H1 (cell line): Measurements from ENCODE around the gene FAT2. TPM values are rescaled to one million over a fixed set of nuclear protein-coding genes. Genes with fewer than 3 reads are reported as not detected.

Experiments used
- CTCF ChIA-PET: fragments of 300-600 bp; sonication (Branson Sonifier 250); formaldehyde crosslinking; loops from one replicate; lab custom pipeline; 2021; ENCODE audit not compliant: partially characterized antibody; lab: Charles Lee
- POLR2A ChIA-PET: fragments of 300-600 bp; sonication (Branson Sonifier 250); formaldehyde crosslinking; loops from one replicate; lab custom pipeline; 2021; ENCODE audit warnings: inconsistent platforms; ENCODE audit not compliant: partially characterized antibody; lab: Charles Lee
- DNase-seq, 2 experiments: peaks; one replicate each; pipeline versions ENCODE4 v3.0.0 to v3.0.0-alpha.2; 2010 to 2022; ENCODE audit warnings: low spot score in 2 of 2, low read depth in 1 of 2, mixed read lengths in 1 of 2
- FAIRE-seq: peaks from 2 replicates; lab custom pipeline; 2011; peaks lifted over from hg19 to GRCh38; lab: Jason Lieb, UNC
- H2AFZ ChIP-seq: 2 replicates; pipeline ENCODE4 v1.8.1; 2012; ENCODE audit warnings: low read length, inconsistent platforms
- H2AK5ac ChIP-seq: 2 replicates; pipeline ENCODE4 v1.6.1; 2013; ENCODE audit warnings: low read depth, low read length
- H2BK120ac ChIP-seq: replicated peaks from 2 replicates; pipeline ENCODE3; 2013; ENCODE audit warnings: low read depth, low read length, inconsistent platforms
- H2BK12ac ChIP-seq: 2 replicates; pipeline ENCODE4 v1.6.1; 2013; ENCODE audit warnings: low read depth, low read length
- H2BK15ac ChIP-seq: 2 replicates; pipeline ENCODE4 v1.6.1; 2013; ENCODE audit warnings: low read length
- H2BK20ac ChIP-seq: 2 replicates; pipeline ENCODE4 v1.6.1; 2013; ENCODE audit warnings: low read length
- H2BK5ac ChIP-seq: 2 replicates; pipeline ENCODE4 v1.6.1; 2013; ENCODE audit warnings: low read depth, low read length
- H3K14ac ChIP-seq: 2 replicates; pipeline ENCODE4 v1.6.1; 2013; ENCODE audit warnings: inconsistent platforms; ENCODE audit not compliant: insufficient read length
- H3K18ac ChIP-seq: 2 replicates; pipeline ENCODE4 v1.6.1; 2013; ENCODE audit warnings: low read length; ENCODE audit errors: extremely low read depth
- H3K23ac ChIP-seq: 2 replicates; pipeline ENCODE4 v1.6.1; 2013; ENCODE audit warnings: inconsistent platforms; ENCODE audit not compliant: insufficient read length
- H3K23me2 ChIP-seq: 2 replicates; pipeline ENCODE4 v1.6.1; 2013; ENCODE audit warnings: low read depth, low read length
- H3K27ac ChIP-seq: 2 replicates; pipeline ENCODE4 v1.6.1; 2011; ENCODE audit warnings: low read depth, low read length, inconsistent platforms
- H3K27me3 ChIP-seq, 4 experiments: replicated peaks in 1 of 4; 1 replicate in 1 of 4; 2 replicates in 3 of 4; pipeline versions ENCODE4 v1.6.1 to v1.8.1; 2011 to 2013; ENCODE audit warnings: low read length in 3 of 4, mild to moderate bottlenecking in 3 of 4, inconsistent platforms in 2 of 4, mixed read lengths in 2 of 4, moderate library complexity in 1 of 4; ENCODE audit not compliant: control insufficient read depth in 3 of 4, insufficient read depth in 3 of 4; ENCODE audit errors: extremely low read depth in 1 of 4
- H3K36me3 ChIP-seq, 4 experiments: 2 replicates each; pipeline versions ENCODE4 v1.6.1 to v1.8.1; 2011 to 2013; ENCODE audit warnings: mild to moderate bottlenecking in 4 of 4, low read length in 3 of 4, moderate library complexity in 2 of 4, control low read depth in 1 of 4, inconsistent platforms in 1 of 4; ENCODE audit not compliant: insufficient read depth in 4 of 4, control insufficient read depth in 2 of 4
- H3K4ac ChIP-seq: replicated peaks from 2 replicates; pipeline ENCODE3; 2013; ENCODE audit warnings: low read length, low read depth, mixed read lengths, inconsistent platforms; ENCODE audit not compliant: insufficient read length
- H3K4me1 ChIP-seq, 4 experiments: replicated peaks in 1 of 4; 1 replicate in 1 of 4; 2 replicates in 3 of 4; pipeline versions ENCODE4 v1.6.1 to v1.8.1; 2011 to 2013; ENCODE audit warnings: low read length in 3 of 4, inconsistent platforms in 2 of 4, mixed read lengths in 1 of 4; ENCODE audit not compliant: insufficient read depth in 4 of 4, control insufficient read depth in 3 of 4
- H3K4me2 ChIP-seq, 2 experiments: 2 replicates each; pipeline versions ENCODE4 v1.6.1 to v1.8.1; 2011 to 2013; ENCODE audit warnings: low read depth in 2 of 2, low read length in 2 of 2, control low read depth in 1 of 2, inconsistent platforms in 1 of 2, mild to moderate bottlenecking in 1 of 2; ENCODE audit not compliant: insufficient read depth in 1 of 2
- H3K4me3 ChIP-seq, 4 experiments: fragments of 200-600, 300-600 bp in 1 of 4; sonication (generic), shearing (Covaris generic), sonication (Bioruptor Twin) in 1 of 4; 2 replicates each; pipeline versions ENCODE4 v1.5.1 to v1.8.1; 2011 to 2016; ENCODE audit warnings: low read length in 4 of 4, low read depth in 3 of 4, control low read depth in 2 of 4, inconsistent platforms in 2 of 4, mild to moderate bottlenecking in 2 of 4, mixed read lengths in 1 of 4, moderate library complexity in 1 of 4; ENCODE audit not compliant: insufficient read depth in 2 of 4; ENCODE audit errors: extremely low read depth in 1 of 4
- H3K56ac ChIP-seq: replicated peaks from 2 replicates; pipeline ENCODE3; 2013; ENCODE audit warnings: low read depth, mild to moderate bottlenecking, mixed read lengths, low read length, inconsistent platforms; ENCODE audit not compliant: insufficient read length
- H3K79me1 ChIP-seq: 2 replicates; pipeline ENCODE4 v1.6.1; 2013; ENCODE audit warnings: low read depth, low read length, control low read depth
- H3K79me2 ChIP-seq, 2 experiments: 2 replicates each; pipeline versions ENCODE4 v1.6.1 to v1.8.1; 2012 to 2013; ENCODE audit warnings: low read length in 2 of 2, mild to moderate bottlenecking in 2 of 2, inconsistent platforms in 1 of 2; ENCODE audit not compliant: insufficient read depth in 2 of 2, control insufficient read depth in 1 of 2
- H3K9ac ChIP-seq, 4 experiments: replicated peaks in 1 of 4; 1 replicate in 1 of 4; 2 replicates in 3 of 4; pipeline versions ENCODE4 v1.6.1 to v1.8.1; 2011 to 2013; ENCODE audit warnings: low read depth in 3 of 4, low read length in 3 of 4, control low read depth in 2 of 4, mild to moderate bottlenecking in 2 of 4, moderate library complexity in 2 of 4, inconsistent platforms in 1 of 4; ENCODE audit errors: extremely low read depth in 1 of 4
- H3K9me3 ChIP-seq, 2 experiments: 2 replicates each; pipeline versions ENCODE4 v1.6.1 to v1.8.1; 2012 to 2013; ENCODE audit warnings: mild to moderate bottlenecking in 2 of 2, moderate library complexity in 2 of 2, control low read depth in 1 of 2, inconsistent platforms in 1 of 2, low read depth in 1 of 2, low read length in 1 of 2, mixed read lengths in 1 of 2; ENCODE audit not compliant: insufficient read depth in 2 of 2
- H4K20me1 ChIP-seq, 2 experiments: replicated peaks in 1 of 2; 2 replicates each; pipeline versions ENCODE3 to v1.8.1; 2011 to 2013; ENCODE audit warnings: inconsistent platforms in 2 of 2, low read length in 2 of 2, mild to moderate bottlenecking in 1 of 2; ENCODE audit not compliant: insufficient read depth in 2 of 2, control insufficient read depth in 1 of 2
- H4K5ac ChIP-seq: 2 replicates; pipeline ENCODE4 v1.6.1; 2013; ENCODE audit warnings: low read length, low read depth, mixed read lengths, inconsistent platforms; ENCODE audit not compliant: insufficient read length
- H4K8ac ChIP-seq: 2 replicates; pipeline ENCODE4 v1.8.0; 2013; ENCODE audit warnings: mild to moderate bottlenecking, moderate library complexity, low read length, inconsistent platforms; ENCODE audit not compliant: insufficient read depth; ENCODE audit errors: extremely low read depth
- H4K91ac ChIP-seq: replicated peaks from 2 replicates; pipeline ENCODE3; 2013; ENCODE audit warnings: low read length, mixed read lengths, inconsistent platforms; ENCODE audit not compliant: insufficient read length
- CEBPB ChIP-seq: IDR thresholded peaks from 2 replicates; pipeline ENCODE4 v1.6.1; 2012; ENCODE audit warnings: low read depth, low read length
- CREB1 ChIP-seq: IDR thresholded peaks from 2 replicates; pipeline ENCODE4 v1.6.1; 2012; ENCODE audit warnings: inconsistent platforms
- EZH2 ChIP-seq: fragments of 200-600 bp; sonication (generic); IDR thresholded peaks from 2 replicates; pipeline ENCODE4 v1.7.1; 2012; ENCODE audit warnings: low read depth, mild to moderate bottlenecking, moderate library complexity, low read length, inconsistent platforms; ENCODE audit not compliant: severe bottlenecking
- GTF2F1 ChIP-seq: IDR thresholded peaks from 2 replicates; pipeline ENCODE4 v1.6.1; 2012; ENCODE audit warnings: low read depth, low read length, improper control_type of control experiment, borderline replicate concordance
- PHF8 ChIP-seq: fragments of 200-600 bp; sonication (generic); conservative IDR thresholded peaks from 2 replicates; pipeline ENCODE4 v1.7.1; 2012; ENCODE audit warnings: low read depth, mild to moderate bottlenecking, inconsistent platforms, low read length, moderate library complexity
- RBBP5 ChIP-seq: IDR thresholded peaks from 2 replicates; pipeline ENCODE4 v1.7.1; 2012; ENCODE audit warnings: low read depth, mild to moderate bottlenecking, inconsistent platforms, low read length, moderate library complexity, borderline replicate concordance
- SP2 ChIP-seq: IDR thresholded peaks from 2 replicates; pipeline ENCODE4 v1.6.1; 2012; ENCODE audit warnings: mild to moderate bottlenecking, low read length, inconsistent platforms
- SP4 ChIP-seq: IDR thresholded peaks from 2 replicates; pipeline ENCODE4 v1.6.1; 2012; ENCODE audit warnings: low read length, inconsistent platforms
- TAF1 ChIP-seq: IDR thresholded peaks from 2 replicates; pipeline ENCODE4 v1.6.1; 2011; ENCODE audit warnings: mild to moderate bottlenecking, low read depth, low read length
- YY1 ChIP-seq: IDR thresholded peaks from 2 replicates; pipeline ENCODE4 v1.6.1; 2011; ENCODE audit warnings: low read depth, mild to moderate bottlenecking, low read length
- WGBS, 2 experiments: shearing (Covaris generic) in 1 of 2; methylation state at CpG; one replicate each; pipeline versions ENCODE4 v1.1.6 to v1.1.7; 2013 to 2015; ENCODE audit warnings: low lambda C conversion rate in 2 of 2, mixed read lengths in 2 of 2, inconsistent platforms in 1 of 2, low coverage in 1 of 2, missing lambda C conversion rate in 1 of 2; ENCODE audit not compliant: insufficient replicate concordance in 2 of 2, insufficient coverage in 1 of 2, insufficient read length in 1 of 2; ENCODE audit errors: extremely low coverage in 1 of 2, missing lambda C conversion rate in 1 of 2; 5-methylcytosine and 5-hydroxymethylcytosine counted together
- polyA plus RNA-seq, 7 experiments: library from polyadenylated mRNA; depleted of rRNA in 3 of 7; stranded (reverse) in 5 of 7; unstranded in 2 of 7; fragments of >200 nt in 5 of 7; fragments of 200-250 nt in 2 of 7; gene quantifications; 1 replicate in 5 of 7; 2 replicates in 1 of 7; 4 replicates in 1 of 7; pipeline versions ENCODE4 v1.2.1 to v1.2.3, GENCODE V29; 2011 to 2013; ENCODE audit warnings: missing spikeins in 2 of 7, mixed read lengths in 2 of 7
- total RNA-seq: library from RNA; stranded (reverse); fragmentation: NEBNext Ultra II Directional; extraction: Animal tissue kit (Norgen Biotek cat#: 25700); gene quantifications from 2 replicates; pipeline ENCODE4 v1.2.1, GENCODE V29; 2021

The FAT2 gene
- total and polyA plus RNA-seq, 2 of the 8 experiments (the other 6 are each of a cell fraction or from before 2014, with no cell fraction given): 0.12 to 0.30 TPM

DNA sequence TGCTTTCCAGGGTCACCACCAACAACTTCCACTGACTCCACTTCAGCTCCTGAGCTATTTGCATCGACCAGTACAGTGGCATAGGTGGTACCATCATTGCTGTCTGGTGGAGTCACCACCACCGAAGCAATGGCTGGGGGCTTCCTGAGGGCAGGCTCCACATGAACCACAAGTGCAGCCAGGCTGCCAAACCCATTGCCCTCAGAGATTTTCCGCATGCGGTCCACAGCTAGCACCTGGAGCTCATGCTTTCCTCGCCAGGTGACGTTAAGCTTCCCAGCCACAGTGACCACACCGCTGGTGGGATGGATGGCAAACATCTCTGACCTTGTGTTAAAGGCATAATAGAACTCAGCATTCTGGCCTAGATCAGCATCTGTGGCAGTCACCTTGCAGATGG is 23.1 kb downstream of the FAT2 start:
- no peak for DNase-seq
- H2BK120ac ChIP-seq: no peak overlapping the region
- H3K79me2 ChIP-seq: no peaks in the 10 kb centered on the region
- no peak for TF ChIP-seq TAF1
- no peak for TF ChIP-seq EZH2
- no peak for TF ChIP-seq PHF8
- no peak for TF ChIP-seq SP2
- no peak for TF ChIP-seq GTF2F1
- TF ChIP-seq RBBP5: no peak
- no peak for TF ChIP-seq YY1
- no peak for TF ChIP-seq CEBPB
- no peak for TF ChIP-seq SP4
- no peak for TF ChIP-seq CREB1

More for the DNA sequence above, 23.1 kb downstream of the FAT2 start:
- Histone ChIP-seq H3K27me3 (peaks cover 0 to 15% (median 4%) of the 10 kb centered on the region in 4 experiments; a peak in 3 of 7 replicates), H3K18ac (no peak overlapping the region), H2BK20ac (no peak overlapping the region), H3K4me1 (peaks cover 0 to 15% (median 7%) of the 10 kb centered on the region in 4 experiments; a peak in 4 of 7 replicates), H2AFZ (no peak overlapping the region), H4K20me1 (no peaks in the 10 kb centered on the region), H3K9me3 (no peaks in the 10 kb centered on the region), H2BK5ac (no peak overlapping the region), H3K79me1 (no peaks in the 10 kb centered on the region), H3K36me3 (no peaks in the 10 kb centered on the region), H3K14ac (no peak overlapping the region), H4K91ac (no peak overlapping the region), H3K27ac (no peak overlapping the region), H3K9ac (no peak overlapping the region), H3K56ac (no peak overlapping the region), H2AK5ac (no peak overlapping the region), H4K8ac (no peak overlapping the region), H3K4me3 (no peak overlapping the region), H3K4me2 (no peak overlapping the region), H3K23ac (no peak overlapping the region), H4K5ac (no peak overlapping the region), H3K23me2 (no peaks in the 10 kb centered on the region), H2BK12ac (no peak overlapping the region), H2BK15ac (no peak overlapping the region), H3K4ac (no peak overlapping the region)
- FAIRE-seq: no peak
- CTCF ChIA-PET: interaction anchor here (1.2 to 6.0 kb wide), 5 partner anchors 9 to 84 kb away, joined by 4 to 30 read pairs (median 6); no protein-coding TSS in a partner anchor
- WGBS, 2 experiments: 89% methylated on average over 7 of the region's 7 CpGs; no CpG with 5 or more reads in 1 of the 2 experiments
- POLR2A ChIA-PET: interaction anchor here (1.4 kb wide), 1 partner anchor 203 kb away, joined by 3 read pairs; the partner anchor contains the start of gene G3BP1
